ENCODE data around the gene COL5A1. TPM values are rescaled to one million over a fixed set of nuclear protein-coding genes. Genes with fewer than 3 reads are reported as not detected.

COL5A1 gene
- total RNA-seq, 4 donors from 2014 or later: 4.9 to 97.4 (median 11.9) TPM

DNA sequence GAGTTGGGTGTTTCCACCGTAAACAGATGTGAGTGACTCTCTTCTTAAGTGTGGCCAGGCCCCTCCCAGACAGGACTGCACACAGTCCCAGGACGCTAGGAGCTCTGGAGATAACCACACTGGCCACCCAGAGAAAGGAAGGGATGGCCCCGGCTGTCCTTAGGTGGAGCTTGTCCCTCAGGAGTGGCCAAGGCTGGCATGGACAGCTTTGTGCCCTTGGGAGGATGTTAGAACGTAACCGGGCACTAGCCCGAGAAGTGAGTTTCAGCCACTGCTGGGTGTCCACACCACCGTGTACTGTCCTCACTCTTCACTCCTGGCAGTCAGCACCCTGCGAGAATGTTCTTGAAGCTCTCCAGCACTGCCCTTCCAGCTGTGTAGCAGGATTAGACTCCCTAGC, 203.2 kb downstream of the COL5A1 start:
- no peak for TF ChIP-seq POLR2A (IDR thresholded peaks at IDR 0.05)
- TF ChIP-seq, protein P1, sequence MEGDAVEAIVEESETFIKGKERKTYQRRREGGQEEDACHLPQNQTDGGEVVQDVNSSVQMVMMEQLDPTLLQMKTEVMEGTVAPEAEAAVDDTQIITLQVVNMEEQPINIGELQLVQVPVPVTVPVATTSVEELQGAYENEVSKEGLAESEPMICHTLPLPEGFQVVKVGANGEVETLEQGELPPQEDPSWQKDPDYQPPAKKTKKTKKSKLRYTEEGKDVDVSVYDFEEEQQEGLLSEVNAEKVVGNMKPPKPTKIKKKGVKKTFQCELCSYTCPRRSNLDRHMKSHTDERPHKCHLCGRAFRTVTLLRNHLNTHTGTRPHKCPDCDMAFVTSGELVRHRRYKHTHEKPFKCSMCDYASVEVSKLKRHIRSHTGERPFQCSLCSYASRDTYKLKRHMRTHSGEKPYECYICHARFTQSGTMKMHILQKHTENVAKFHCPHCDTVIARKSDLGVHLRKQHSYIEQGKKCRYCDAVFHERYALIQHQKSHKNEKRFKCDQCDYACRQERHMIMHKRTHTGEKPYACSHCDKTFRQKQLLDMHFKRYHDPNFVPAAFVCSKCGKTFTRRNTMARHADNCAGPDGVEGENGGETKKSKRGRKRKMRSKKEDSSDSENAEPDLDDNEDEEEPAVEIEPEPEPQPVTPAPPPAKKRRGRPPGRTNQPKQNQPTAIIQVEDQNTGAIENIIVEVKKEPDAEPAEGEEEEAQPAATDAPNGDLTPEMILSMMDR (IDR thresholded peaks at IDR 0.05): no peak
- Histone ChIP-seq H3K9me3 (no peaks in the 10 kb centered on the region), H3K36me3 (no peaks in the 10 kb centered on the region), H3K4me1 (no peaks in the 10 kb centered on the region), H3K27me3 (no peaks in the 10 kb centered on the region), H3K27ac (no peak overlapping the region), H3K4me3 (no peak overlapping the region)
- no peak for DNase-seq

DNA sequence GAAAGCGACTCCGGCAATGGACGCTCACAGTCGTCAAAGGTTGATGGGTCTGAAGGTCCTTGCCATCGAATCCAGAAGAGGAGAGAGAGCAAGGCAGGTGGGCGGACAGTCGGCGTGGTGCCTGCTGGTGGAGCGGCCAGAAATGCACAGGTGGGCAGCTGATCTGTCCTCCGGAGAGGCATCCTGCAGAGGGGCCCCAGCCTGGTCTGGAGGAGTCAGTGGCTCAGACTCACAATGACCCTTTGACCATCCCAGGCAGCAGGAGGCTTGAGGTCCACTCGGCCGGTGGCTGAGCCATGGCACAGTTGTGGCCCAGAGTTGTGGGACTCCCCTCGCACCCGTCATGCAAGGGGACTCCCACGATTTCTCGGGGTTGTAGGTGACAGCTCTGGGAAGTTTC, 204.6 kb downstream of the COL5A1 start:
- H3K9me3 ChIP-seq: no peaks in the 10 kb centered on the region
- H3K27me3 ChIP-seq: no peaks in the 10 kb centered on the region
- H3K36me3 ChIP-seq: no peaks in the 10 kb centered on the region
- H3K4me1 ChIP-seq: no peaks in the 10 kb centered on the region
- TF ChIP-seq, protein P1 (IDR thresholded peaks at IDR 0.05): no peak
- no peak for TF ChIP-seq POLR2A (IDR thresholded peaks at IDR 0.05)
- H3K4me3 ChIP-seq: no peak overlapping the region
- no peak overlapping the region for H3K27ac ChIP-seq
- no peak for DNase-seq

DNA sequence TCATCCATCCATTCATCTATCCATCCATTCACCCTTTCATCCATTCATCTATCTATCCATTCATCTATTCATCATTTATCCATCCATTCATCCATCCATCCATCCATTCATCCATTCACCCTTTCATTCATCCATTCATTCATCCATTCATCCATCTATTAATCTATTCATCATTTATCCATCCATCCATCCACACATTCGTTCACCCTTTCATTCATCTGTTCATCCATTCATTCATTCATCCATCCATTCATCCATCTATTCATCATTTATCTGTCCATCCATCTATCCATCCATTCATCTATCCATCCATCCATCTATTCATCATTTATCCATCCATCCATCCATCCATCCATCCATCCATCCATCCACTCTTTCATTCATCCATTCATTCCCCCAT, 205.1 kb downstream of the COL5A1 start:
- no peaks in the 10 kb centered on the region for H3K9me3 ChIP-seq
- H3K4me3 ChIP-seq: no peak overlapping the region
- H3K4me1 ChIP-seq: no peaks in the 10 kb centered on the region
- no peaks in the 10 kb centered on the region for H3K27me3 ChIP-seq
- no peak for DNase-seq
- TF ChIP-seq, protein P1 (IDR thresholded peaks at IDR 0.05): no peak
- TF ChIP-seq POLR2A (IDR thresholded peaks at IDR 0.05): no peak
- no peak overlapping the region for H3K27ac ChIP-seq
- H3K36me3 ChIP-seq: no peaks in the 10 kb centered on the region

DNA sequence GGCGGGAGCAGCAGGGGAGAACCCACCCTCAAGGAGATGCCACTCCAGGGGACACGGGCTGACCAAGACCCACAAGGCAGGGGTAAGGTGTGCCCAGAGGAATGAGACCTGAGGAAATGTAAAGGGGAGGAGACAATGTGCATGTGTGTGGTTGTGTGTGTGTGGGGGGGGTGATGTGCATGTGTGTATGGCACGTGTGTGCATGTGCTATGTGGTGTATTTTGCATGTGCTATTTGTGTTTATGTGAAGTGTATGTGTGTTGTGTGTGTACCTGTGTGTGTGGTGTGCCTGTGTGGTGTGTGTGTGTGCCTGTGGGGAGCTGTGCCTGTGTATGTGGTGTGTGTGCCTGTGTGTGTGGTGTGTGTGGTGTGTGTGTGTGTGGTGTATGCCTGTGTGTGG, 205.5 kb downstream of the COL5A1 start:
- no peak overlapping the region for H3K27ac ChIP-seq
- no peak for DNase-seq
- TF ChIP-seq, protein P1 (IDR thresholded peaks at IDR 0.05): no peak
- no peak for TF ChIP-seq POLR2A (IDR thresholded peaks at IDR 0.05)
- no peaks in the 10 kb centered on the region for H3K27me3 ChIP-seq
- no peaks in the 10 kb centered on the region for H3K4me1 ChIP-seq
- no peak overlapping the region for H3K4me3 ChIP-seq
- no peaks in the 10 kb centered on the region for H3K9me3 ChIP-seq
- H3K36me3 ChIP-seq: no peaks in the 10 kb centered on the region

DNA sequence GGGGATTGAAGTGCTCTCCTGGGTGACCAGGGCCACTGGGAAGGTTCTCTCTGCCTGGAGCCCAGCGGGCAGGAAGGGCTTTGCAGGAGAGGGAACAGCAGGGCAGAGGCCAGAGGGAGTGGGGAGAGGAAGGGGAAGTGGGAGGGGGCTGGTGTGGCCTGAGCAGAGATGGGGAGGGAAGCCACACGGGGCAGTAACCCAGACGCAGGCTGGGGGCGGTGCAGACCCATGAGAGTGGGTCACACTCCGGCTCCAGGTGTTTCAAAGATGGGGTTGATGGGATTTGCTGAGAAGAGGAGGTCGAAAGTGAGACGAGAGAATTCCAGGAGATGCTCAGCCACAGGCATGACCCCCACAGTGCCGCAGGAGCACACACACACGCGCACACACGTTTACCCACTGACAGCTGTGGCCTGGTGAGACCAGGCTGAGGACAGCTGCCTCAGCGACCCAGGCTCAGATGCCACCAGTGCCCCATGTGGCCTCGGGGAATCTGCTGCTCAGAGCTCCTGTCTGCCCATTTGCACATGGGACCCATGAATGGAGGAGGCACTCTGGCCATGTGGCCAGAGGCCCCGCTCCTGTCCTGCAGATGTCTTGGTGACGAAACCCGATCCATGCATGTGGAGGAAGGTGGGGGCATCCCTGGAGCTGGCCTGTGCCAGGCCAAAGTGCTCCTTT, 206.3 kb downstream of the COL5A1 start:
- no peak for DNase-seq
- H3K27ac ChIP-seq: no peak overlapping the region
- no peaks in the 10 kb centered on the region for H3K36me3 ChIP-seq
- no peak overlapping the region for H3K4me3 ChIP-seq
- no peaks in the 10 kb centered on the region for H3K9me3 ChIP-seq
- no peaks in the 10 kb centered on the region for H3K27me3 ChIP-seq
- no peak for TF ChIP-seq POLR2A (IDR thresholded peaks at IDR 0.05)
- TF ChIP-seq, protein P1 (IDR thresholded peaks at IDR 0.05): no peak
- H3K4me1 ChIP-seq: no peaks in the 10 kb centered on the region

DNA sequence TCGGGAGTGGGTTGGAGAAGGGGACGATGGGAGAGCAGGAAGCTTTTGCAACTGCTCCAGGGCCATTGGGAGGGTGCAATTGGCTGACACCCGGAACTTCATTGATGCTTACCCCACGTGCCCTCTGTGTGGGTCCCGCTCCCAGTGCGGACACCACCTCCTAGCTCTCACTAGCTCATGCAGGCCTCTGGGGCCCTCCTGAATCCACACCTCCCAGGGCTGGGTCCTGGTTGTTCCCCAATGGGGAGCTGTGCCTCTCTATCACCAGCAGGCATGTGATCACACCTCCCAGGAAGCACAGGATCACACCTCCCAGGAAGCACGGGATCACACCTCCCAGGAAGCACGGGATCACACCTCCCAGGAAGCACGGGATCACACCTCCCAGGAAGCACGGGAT, 206.9 kb downstream of the COL5A1 start:
- Histone ChIP-seq H3K4me3 (no peak overlapping the region), H3K4me1 (no peaks in the 10 kb centered on the region), H3K27ac (no peak overlapping the region), H3K9me3 (no peaks in the 10 kb centered on the region), H3K36me3 (no peaks in the 10 kb centered on the region), H3K27me3 (no peaks in the 10 kb centered on the region)
- DNase-seq: no peak
- no peak for TF ChIP-seq POLR2A (IDR thresholded peaks at IDR 0.05)
- TF ChIP-seq, protein P1 (IDR thresholded peaks at IDR 0.05): no peak

Data from Peyer's patch (tissue), 4 donors.